MM.1S (cell line): ENCODE data around the gene DBF4.
"Not testable (repeated sequence)": the region's sequence is repeated elsewhere in the genome, so short reads cannot be mapped to it uniquely, and the experiment has no call there.

Source experiments
- DNase-seq: peaks from one replicate; pipeline ENCODE4 v3.0.0-alpha.2; 2015
- H2AFZ ChIP-seq: fragments of 300-600 bp; sonication (generic); 2 replicates; pipeline ENCODE4 v1.6.0; 2016; ENCODE audit warnings: antibody characterized with exemption, low read length
- H3F3A ChIP-seq: fragments of 300-600 bp; sonication (generic); 2 replicates; pipeline ENCODE4 v1.6.1; 2016; ENCODE audit warnings: mild to moderate bottlenecking, antibody characterized with exemption, low read length, moderate library complexity, mixed read lengths; ENCODE audit not compliant: insufficient read depth
- H3K27ac ChIP-seq: fragments of 300-600 bp; sonication (generic); 2 replicates; pipeline ENCODE4 v1.5.1; 2016; ENCODE audit warnings: mild to moderate bottlenecking, low read length
- H3K27me3 ChIP-seq: fragments of 300-600 bp; sonication (generic); replicated peaks from 2 replicates; pipeline ENCODE4 v1.6.0; 2016; ENCODE audit warnings: low read length; ENCODE audit not compliant: insufficient read depth
- H3K36me3 ChIP-seq: fragments of 300-600 bp; sonication (generic); replicated peaks from 2 replicates; pipeline ENCODE4 v1.6.1; 2016; ENCODE audit warnings: mild to moderate bottlenecking, low read length, mixed read lengths; ENCODE audit not compliant: insufficient read depth
- H3K4me1 ChIP-seq: fragments of 300-600 bp; sonication (generic); 2 replicates; pipeline ENCODE4 v1.6.1; 2016; ENCODE audit warnings: low read length, mixed read lengths
- H3K4me2 ChIP-seq: fragments of 300-600 bp; sonication (generic); 2 replicates; pipeline ENCODE4 v1.6.0; 2016; ENCODE audit warnings: low read depth, low read length
- H3K4me3 ChIP-seq: fragments of 300-600 bp; sonication (generic); 2 replicates; pipeline ENCODE4 v1.5.1; 2016; ENCODE audit warnings: low read length, mixed read lengths
- H3K79me2 ChIP-seq: fragments of 300-600 bp; sonication (generic); 2 replicates; pipeline ENCODE4 v1.6.1; 2016; ENCODE audit warnings: mixed run types, low read length, mixed read lengths
- H3K9ac ChIP-seq: fragments of 300-600 bp; sonication (generic); 2 replicates; pipeline ENCODE4 v1.6.1; 2016; ENCODE audit warnings: low read length, mixed read lengths
- H3K9me2 ChIP-seq: fragments of 300-600 bp; sonication (generic); replicated peaks from 2 replicates; pipeline ENCODE4 v1.6.1; 2016; ENCODE audit warnings: mild to moderate bottlenecking, low read length, mixed read lengths; ENCODE audit not compliant: insufficient read depth
- H3K9me3 ChIP-seq: fragments of 300-600 bp; sonication (generic); replicated peaks from 2 replicates; pipeline ENCODE4 v1.6.1; 2016; ENCODE audit warnings: mild to moderate bottlenecking, low read length, mixed read lengths; ENCODE audit not compliant: insufficient read depth
- H4K20me1 ChIP-seq: fragments of 300-600 bp; sonication (generic); 2 replicates; pipeline ENCODE4 v1.6.1; 2016; ENCODE audit warnings: mild to moderate bottlenecking, low read length, moderate library complexity, mixed read lengths; ENCODE audit not compliant: insufficient read depth
- EZH2 ChIP-seq: fragments of 300-600 bp; sonication (generic); optimal IDR thresholded peaks from 2 replicates; pipeline ENCODE3; 2017; ENCODE audit warnings: low read depth, mild to moderate bottlenecking, antibody characterized with exemption, low read length, mixed read lengths
- EZH2phosphoT487 ChIP-seq: fragments of 300-600 bp; sonication (generic); IDR thresholded peaks from 2 replicates; pipeline ENCODE4 v1.6.1; 2018; ENCODE audit warnings: antibody characterized with exemption, low read length
- TF ChIP-seq, protein P1 (sequence below): fragments of 300-600 bp; sonication (generic); IDR thresholded peaks from 2 replicates; pipeline ENCODE4 v1.5.1; 2016; ENCODE audit warnings: antibody characterized with exemption, low read length, mixed read lengths

DBF4 gene

DNA sequence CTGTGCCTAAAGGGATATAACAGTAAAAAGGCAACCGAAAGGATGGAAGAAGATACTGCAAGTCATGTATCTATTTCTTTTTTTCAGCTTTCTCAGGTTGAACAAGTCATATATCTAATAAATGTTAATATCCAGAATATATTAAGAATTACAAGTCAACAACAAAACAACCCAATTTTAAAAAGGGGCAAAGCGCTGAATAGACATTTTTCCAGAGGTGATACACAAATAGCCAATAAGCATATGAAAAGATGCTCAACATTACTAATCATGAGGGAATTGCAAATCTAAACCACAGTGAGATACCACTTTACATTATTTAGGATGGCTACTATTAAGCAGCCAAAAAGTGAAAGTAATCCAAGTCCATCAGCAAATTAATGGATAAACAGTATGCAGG, 23.0 kb downstream of the DBF4 start:
- Histone ChIP-seq H3K4me2 (no peak overlapping the region), H3K36me3 (peaks cover 17% of the 10 kb centered on the region; the same call in 1 of the 2 replicates), H2AFZ (no peak overlapping the region), H3K9me3 (no peaks in the 10 kb centered on the region), H3F3A (peaks cover 5% of the 10 kb centered on the region; the same call in 1 of the 2 replicates), H3K9me2 (no peaks in the 10 kb centered on the region), H3K9ac (no peak overlapping the region), H3K27me3 (no peaks in the 10 kb centered on the region), H3K4me1 (0 out of 2 replicates have a peak, but pooled peaks cover 7% of the 10 kb centered on the region), H3K79me2 (peaks cover 17% of the 10 kb centered on the region), H3K4me3 (no peak overlapping the region), H3K27ac (no peak overlapping the region), H4K20me1 (no peaks in the 10 kb centered on the region)
- DNase-seq, result no peak
- TF ChIP-seq EZH2phosphoT487 (no peak), EZH2 (no peak)
- TF ChIP-seq, protein P1, sequence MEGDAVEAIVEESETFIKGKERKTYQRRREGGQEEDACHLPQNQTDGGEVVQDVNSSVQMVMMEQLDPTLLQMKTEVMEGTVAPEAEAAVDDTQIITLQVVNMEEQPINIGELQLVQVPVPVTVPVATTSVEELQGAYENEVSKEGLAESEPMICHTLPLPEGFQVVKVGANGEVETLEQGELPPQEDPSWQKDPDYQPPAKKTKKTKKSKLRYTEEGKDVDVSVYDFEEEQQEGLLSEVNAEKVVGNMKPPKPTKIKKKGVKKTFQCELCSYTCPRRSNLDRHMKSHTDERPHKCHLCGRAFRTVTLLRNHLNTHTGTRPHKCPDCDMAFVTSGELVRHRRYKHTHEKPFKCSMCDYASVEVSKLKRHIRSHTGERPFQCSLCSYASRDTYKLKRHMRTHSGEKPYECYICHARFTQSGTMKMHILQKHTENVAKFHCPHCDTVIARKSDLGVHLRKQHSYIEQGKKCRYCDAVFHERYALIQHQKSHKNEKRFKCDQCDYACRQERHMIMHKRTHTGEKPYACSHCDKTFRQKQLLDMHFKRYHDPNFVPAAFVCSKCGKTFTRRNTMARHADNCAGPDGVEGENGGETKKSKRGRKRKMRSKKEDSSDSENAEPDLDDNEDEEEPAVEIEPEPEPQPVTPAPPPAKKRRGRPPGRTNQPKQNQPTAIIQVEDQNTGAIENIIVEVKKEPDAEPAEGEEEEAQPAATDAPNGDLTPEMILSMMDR, result no peak

DNA sequence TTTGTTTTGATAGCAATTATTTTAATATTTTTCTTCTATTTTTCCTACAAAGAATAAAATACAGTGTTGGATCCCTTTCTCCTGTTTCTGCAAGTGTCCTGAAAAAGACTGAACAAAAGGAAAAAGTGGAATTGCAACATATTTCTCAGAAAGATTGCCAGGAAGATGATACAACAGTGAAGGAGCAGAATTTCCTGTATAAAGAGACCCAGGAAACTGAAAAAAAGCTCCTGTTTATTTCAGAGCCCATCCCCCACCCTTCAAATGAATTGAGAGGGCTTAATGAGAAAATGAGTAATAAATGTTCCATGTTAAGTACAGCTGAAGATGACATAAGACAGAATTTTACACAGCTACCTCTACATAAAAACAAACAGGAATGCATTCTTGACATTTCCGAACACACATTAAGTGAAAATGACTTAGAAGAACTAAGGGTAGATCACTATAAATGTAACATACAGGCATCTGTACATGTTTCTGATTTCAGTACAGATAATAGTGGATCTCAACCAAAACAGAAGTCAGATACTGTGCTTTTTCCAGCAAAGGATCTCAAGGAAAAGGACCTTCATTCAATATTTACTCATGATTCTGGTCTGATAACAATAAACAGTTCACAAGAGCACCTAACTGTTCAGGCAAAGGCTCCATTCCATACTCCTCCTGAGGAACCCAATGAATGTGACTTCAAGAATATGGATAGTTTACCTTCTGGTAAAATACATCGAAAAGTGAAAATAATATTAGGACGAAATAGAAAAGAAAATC, 31.0 kb downstream of the DBF4 start:
- not testable (repeated sequence) for DNase-seq, H3K36me3 ChIP-seq, H3K27ac ChIP-seq, H3K79me2 ChIP-seq, H3K9me3 ChIP-seq, H4K20me1 ChIP-seq, H2AFZ ChIP-seq, H3F3A ChIP-seq, H3K4me3 ChIP-seq, H3K27me3 ChIP-seq, H3K9me2 ChIP-seq, H3K9ac ChIP-seq, H3K4me2 ChIP-seq, H3K4me1 ChIP-seq

DNA sequence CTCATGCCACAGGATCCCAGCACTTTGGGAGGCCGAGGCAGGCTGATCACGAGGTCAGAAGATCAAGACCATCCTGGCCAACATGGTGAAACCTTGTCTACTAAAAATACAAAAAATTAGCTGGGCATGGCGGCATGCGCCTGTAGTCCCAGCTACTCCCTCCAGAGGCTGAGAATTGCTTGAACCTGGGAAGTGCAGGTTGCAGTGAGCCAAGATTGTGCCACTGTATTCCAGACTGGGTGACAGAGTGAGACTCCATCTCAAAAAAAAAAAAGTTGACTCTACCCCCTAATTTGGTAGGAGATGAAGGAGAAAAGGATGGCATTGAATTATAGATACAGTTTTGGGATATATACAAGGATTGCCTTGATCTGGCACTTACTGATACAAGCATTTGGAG, 32.5 kb downstream of the DBF4 start:
- not testable (repeated sequence) for H3K9ac ChIP-seq, H3K36me3 ChIP-seq

DNA sequence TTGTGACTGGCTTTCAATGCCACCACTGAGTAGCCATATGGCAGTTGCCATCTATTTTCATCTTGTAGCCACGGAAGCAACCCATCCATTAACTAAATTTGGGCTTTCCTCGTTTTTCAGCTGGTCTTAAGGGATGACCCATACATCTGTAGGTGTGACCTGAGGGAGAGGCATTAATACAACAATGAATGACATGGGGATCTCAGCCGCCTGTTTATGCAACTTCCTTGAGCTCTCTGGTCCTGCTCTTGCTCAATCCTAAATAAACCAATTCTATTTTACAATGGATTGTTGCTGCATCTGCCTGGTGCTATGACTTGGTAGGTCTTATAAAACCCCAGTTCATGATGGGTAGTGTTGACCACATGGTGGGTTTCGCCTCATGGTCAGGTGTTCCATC, 35.8 kb downstream of the DBF4 start:
- Histone ChIP-seq H3K9me3 (no peaks in the 10 kb centered on the region), H3K9me2 (no peaks in the 10 kb centered on the region), H3K27me3 (no peaks in the 10 kb centered on the region), H3K79me2 (no peaks in the 10 kb centered on the region), H2AFZ (no peak overlapping the region), H3K4me1 (no peaks in the 10 kb centered on the region), H4K20me1 (no peaks in the 10 kb centered on the region), H3K4me2 (no peak overlapping the region), H3K27ac (no peak overlapping the region), H3K4me3 (no peak overlapping the region), H3K36me3 (no peaks in the 10 kb centered on the region; the same call in 1 of the 2 replicates), H3F3A (no peaks in the 10 kb centered on the region), H3K9ac (no peak overlapping the region)
- TF ChIP-seq EZH2phosphoT487, result no peak
- TF ChIP-seq, protein P1, result no peak
- TF ChIP-seq EZH2, result no peak
- DNase-seq, result no peak

More for the DNA sequence above, 32.5 kb downstream of the DBF4 start:
- DNase-seq, H3K4me1 ChIP-seq, H3K4me2 ChIP-seq, H3K9me2 ChIP-seq, H4K20me1 ChIP-seq, H2AFZ ChIP-seq, H3K27ac ChIP-seq, H3K9me3 ChIP-seq, H3K4me3 ChIP-seq, H3F3A ChIP-seq, H3K27me3 ChIP-seq, H3K79me2 ChIP-seq: not testable (repeated sequence)
